ENCODE data around the gene SKIDA1. TPM values are rescaled to one million over a fixed set of nuclear protein-coding genes. Genes with fewer than 3 reads are reported as not detected.
"Not testable (repeated sequence)": the region's sequence is repeated elsewhere in the genome, so short reads cannot be mapped to it uniquely, and the experiment has no call there.

The SKIDA1 gene
- total RNA-seq, 3 donors from 2014 or later = 0.03 to 2.4 (median 0.34) TPM

- no peaks in the 10 kb centered on the region for H3K4me1 ChIP-seq (ENCODE audit: low read depth)
- no peak for TF ChIP-seq CTCF (IDR thresholded peaks at IDR 0.05)
- ATAC-seq (no peak), DNase-seq (no peak)
- H3K4me3 ChIP-seq = no peak overlapping the region
- intact Hi-C loops (cut with DNase I, micrococcal nuclease) = no loop called here
- H3K36me3 ChIP-seq (ENCODE audit: low read depth) = no peaks in the 10 kb centered on the region
- no peaks in the 10 kb centered on the region for H3K9me3 ChIP-seq
These were observed 27.2 kb upstream of the SKIDA1 start for GRCh38 chr10:21552638-21553037.

- no peaks in the 10 kb centered on the region for H3K9me3 ChIP-seq
- no peaks in the 10 kb centered on the region for H3K4me1 ChIP-seq (ENCODE audit: low read depth)
- H3K36me3 ChIP-seq (ENCODE audit: low read depth) = no peaks in the 10 kb centered on the region
- no peak for DNase-seq
- no peak for TF ChIP-seq CTCF (IDR thresholded peaks at IDR 0.05)
- ATAC-seq = no peak
- H3K4me3 ChIP-seq = no peak overlapping the region
- intact Hi-C loops (cut with DNase I, micrococcal nuclease) = no loop called here
These were observed 21.8 kb upstream of the SKIDA1 start for GRCh38 chr10:21547246-21547645.

GRCh38 chr10:21540701-21541100 lies 15.2 kb upstream of the SKIDA1 start:
- H3K9me3 ChIP-seq; intact Hi-C loops (cut with DNase I, micrococcal nuclease): not testable (repeated sequence)

GRCh38 chr10:21536874-21537273 lies 11.4 kb upstream of the SKIDA1 start:
- DNase-seq = no peak
- Histone ChIP-seq H3K9me3 (no peaks in the 10 kb centered on the region), H3K4me3 (no peak overlapping the region), H3K36me3 (ENCODE audit: low read depth) (no peaks in the 10 kb centered on the region), H3K4me1 (ENCODE audit: low read depth) (no peaks in the 10 kb centered on the region)
- no peak for ATAC-seq
- intact Hi-C loops (cut with DNase I, micrococcal nuclease) = no loop called here
- TF ChIP-seq CTCF (IDR thresholded peaks at IDR 0.05) = no peak

More at GRCh38 chr10:21540701-21541100, 15.2 kb upstream of the SKIDA1 start:
- not testable (repeated sequence) for H3K4me3 ChIP-seq; H3K36me3 ChIP-seq (ENCODE audit: low read depth); ATAC-seq; H3K4me1 ChIP-seq (ENCODE audit: low read depth); DNase-seq

GRCh38 chr10:21535976-21536375 lies 10.5 kb upstream of the SKIDA1 start:
- intact Hi-C loops (cut with DNase I, micrococcal nuclease); DNase-seq; H3K4me1 ChIP-seq (ENCODE audit: low read depth); H3K9me3 ChIP-seq; H3K4me3 ChIP-seq; ATAC-seq; H3K36me3 ChIP-seq (ENCODE audit: low read depth): not testable (repeated sequence)

GRCh38 chr10:21535494-21535965 lies 10.0 kb upstream of the SKIDA1 start:
- no peak for ATAC-seq

More at GRCh38 chr10:21535494-21535965, 10.0 kb upstream of the SKIDA1 start:
- Histone ChIP-seq H3K9me3 (no peaks in the 10 kb centered on the region), H3K4me3 (no peak overlapping the region), H3K36me3 (ENCODE audit: low read depth) (no peaks in the 10 kb centered on the region), H3K4me1 (ENCODE audit: low read depth) (no peaks in the 10 kb centered on the region)
- intact Hi-C loops (cut with DNase I, micrococcal nuclease) = no loop called here
- no peak for DNase-seq
- no peak for TF ChIP-seq CTCF (IDR thresholded peaks at IDR 0.05)

Measured in mucosa of descending colon (tissue), 3 donors.